Measurements from ENCODE around the gene CYSTM1. TPM values are rescaled to one million over a fixed set of nuclear protein-coding genes. Genes with fewer than 3 reads are reported as not detected.

Gene CYSTM1
- total and polyA plus RNA-seq, 2 donors (not counting 1 experiment from before 2014, with no cell fraction given) = 6.2 to 17.0 TPM

DNA sequence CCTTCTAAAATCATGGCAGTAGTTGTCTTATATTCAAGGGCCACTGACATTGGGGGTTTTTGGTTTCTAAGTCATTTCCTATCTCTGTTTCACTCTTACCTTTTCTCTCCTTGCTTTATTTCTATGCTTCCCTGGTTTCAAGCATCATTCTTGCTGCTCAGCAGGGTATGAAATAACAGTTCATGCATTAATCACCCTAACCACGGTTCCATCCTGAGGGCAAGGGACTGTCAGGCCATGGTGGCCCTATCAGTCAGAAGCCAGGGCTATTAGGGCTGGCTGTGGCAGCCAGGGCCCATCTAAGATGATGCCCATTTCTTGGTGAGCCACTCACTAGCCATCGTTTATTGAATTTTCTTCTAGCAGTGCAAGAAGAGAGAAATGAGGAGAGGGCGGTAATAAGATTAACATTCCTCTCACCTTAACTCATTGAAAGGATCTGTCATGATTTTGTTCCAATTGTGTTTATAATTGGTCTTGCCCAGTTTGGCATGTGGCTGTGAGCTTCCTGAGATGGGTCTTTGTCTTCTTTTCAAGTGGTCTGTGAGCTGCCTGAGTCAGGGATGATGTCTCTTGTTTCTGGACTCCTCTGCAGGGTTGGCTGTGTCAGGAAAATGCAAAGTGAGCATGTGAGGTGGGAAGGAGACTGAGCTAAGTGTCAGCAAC is 45.2 kb downstream of the CYSTM1 start:
- H3K79me2 ChIP-seq (ENCODE audit: control insufficient read depth, insufficient read depth, low read length) = no peaks in the 10 kb centered on the region
- CTCF ChIA-PET = interaction anchor here (1.2 kb wide), 1 partner anchor 23 kb away, joined by 3 read pairs; no protein-coding TSS in a partner anchor
- H4K20me1 ChIP-seq (ENCODE audit: control insufficient read depth, insufficient read depth, low read length, poor library complexity, severe bottlenecking) = no peaks in the 10 kb centered on the region
- Mint-ChIP-seq H3K27me3 (no peaks in the 10 kb centered on the region), H3K4me1 (no peaks in the 10 kb centered on the region), H3K9me3 (ENCODE audit: insufficient read depth) (no peaks in the 10 kb centered on the region), H3K27ac (no peak overlapping the region), H3K4me3 (no peak overlapping the region)
- no peak for TF ChIP-seq EZH2 (IDR thresholded peaks at IDR 0.05; ENCODE audit: borderline replicate concordance, insufficient read depth, low read depth, low read length, poor library complexity, severe bottlenecking)
- POLR2A ChIA-PET = no interaction called here
- no peaks in the 10 kb centered on the region for H3K4me1 ChIP-seq (ENCODE audit: control insufficient read depth in 2 of 2, insufficient read depth in 2 of 2, low read length in 2 of 2)
- H3K4me3 ChIP-seq (ENCODE audit: control extremely low read depth in 1 of 5, extremely low read depth in 1 of 5, insufficient read depth in 1 of 5, low read depth in 2 of 5, low read length in 4 of 5) = no peak overlapping the region
- H3K27ac ChIP-seq (ENCODE audit: low read length in 2 of 2) = no peak overlapping the region
- H3K4me2 ChIP-seq (replicated peaks; ENCODE audit: low read depth, low read length, poor library complexity, severe bottlenecking) = no peak overlapping the region
- DNase-seq (no peak), ATAC-seq (ENCODE audit: low read depth) (no peak)
- no peaks in the 10 kb centered on the region for H3K27me3 ChIP-seq (replicated peaks in 1 of 4; ENCODE audit: control extremely low read depth in 1 of 4, control insufficient read depth in 3 of 4, insufficient read depth in 4 of 4, low read length in 3 of 4)
- no peak overlapping the region for H2AFZ ChIP-seq (ENCODE audit: insufficient read depth, low read depth, low read length, poor library complexity, severe bottlenecking)
- WGBS (ENCODE audit: insufficient coverage) = 14% methylated on average over 1 of the region's 3 CpGs
- intact Hi-C loops (cut with micrococcal nuclease) = no loop called here
- no peaks in the 10 kb centered on the region for H3K9me3 ChIP-seq (ENCODE audit: control extremely low read depth in 1 of 3, control insufficient read depth in 2 of 3, insufficient read depth in 1 of 3, low read length in 2 of 3)
- no peak overlapping the region for H3K9ac ChIP-seq (ENCODE audit: low read length)
- H3K36me3 ChIP-seq (replicated peaks in 1 of 2; ENCODE audit: control extremely low read depth in 1 of 2, control insufficient read depth in 1 of 2, extremely low read depth in 1 of 2, insufficient read depth in 2 of 2, low read length in 1 of 2) = no peaks in the 10 kb centered on the region

DNA sequence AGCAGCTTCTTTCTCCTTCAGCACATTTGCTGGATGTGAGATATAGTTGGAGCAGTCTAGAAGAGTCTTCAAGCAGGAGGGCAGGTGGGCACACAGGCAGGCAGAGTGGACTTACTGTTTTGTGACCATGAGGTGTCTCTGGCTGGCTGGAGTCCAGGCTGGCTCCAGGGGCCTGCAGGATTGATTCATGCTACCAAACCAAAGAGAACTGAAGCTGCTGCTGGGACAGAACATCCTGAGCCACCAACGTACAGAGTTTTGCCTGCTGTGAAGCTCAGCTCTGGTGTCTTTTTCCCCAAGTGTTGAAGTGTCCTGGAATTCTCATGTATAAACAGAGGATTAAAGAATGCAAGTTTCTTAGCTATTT is 45.7 kb downstream of the CYSTM1 start:
- Mint-ChIP-seq H3K4me3 (no peak overlapping the region), H3K27ac (no peak overlapping the region), H3K4me1 (no peaks in the 10 kb centered on the region), H3K27me3 (no peaks in the 10 kb centered on the region), H3K9me3 (ENCODE audit: insufficient read depth) (no peaks in the 10 kb centered on the region)
- H3K36me3 ChIP-seq (replicated peaks in 1 of 2; ENCODE audit: control extremely low read depth in 1 of 2, control insufficient read depth in 1 of 2, extremely low read depth in 1 of 2, insufficient read depth in 2 of 2, low read length in 1 of 2) = no peaks in the 10 kb centered on the region
- no peak overlapping the region for H3K4me3 ChIP-seq (ENCODE audit: control extremely low read depth in 1 of 5, extremely low read depth in 1 of 5, insufficient read depth in 1 of 5, low read depth in 2 of 5, low read length in 4 of 5)
- POLR2A ChIA-PET = no interaction called here
- intact Hi-C loops (cut with micrococcal nuclease) = no loop called here
- H3K9me3 ChIP-seq (ENCODE audit: control extremely low read depth in 1 of 3, control insufficient read depth in 2 of 3, insufficient read depth in 1 of 3, low read length in 2 of 3) = no peaks in the 10 kb centered on the region
- DNase-seq (no peak), ATAC-seq (ENCODE audit: low read depth) (no peak)
- H3K27ac ChIP-seq (ENCODE audit: low read length in 2 of 2) = no peak overlapping the region
- no peak overlapping the region for H2AFZ ChIP-seq (ENCODE audit: insufficient read depth, low read depth, low read length, poor library complexity, severe bottlenecking)
- H4K20me1 ChIP-seq (ENCODE audit: control insufficient read depth, insufficient read depth, low read length, poor library complexity, severe bottlenecking) = no peaks in the 10 kb centered on the region
- TF ChIP-seq EZH2 (IDR thresholded peaks at IDR 0.05; ENCODE audit: borderline replicate concordance, insufficient read depth, low read depth, low read length, poor library complexity, severe bottlenecking) = no peak
- TF ChIP-seq, protein P1, sequence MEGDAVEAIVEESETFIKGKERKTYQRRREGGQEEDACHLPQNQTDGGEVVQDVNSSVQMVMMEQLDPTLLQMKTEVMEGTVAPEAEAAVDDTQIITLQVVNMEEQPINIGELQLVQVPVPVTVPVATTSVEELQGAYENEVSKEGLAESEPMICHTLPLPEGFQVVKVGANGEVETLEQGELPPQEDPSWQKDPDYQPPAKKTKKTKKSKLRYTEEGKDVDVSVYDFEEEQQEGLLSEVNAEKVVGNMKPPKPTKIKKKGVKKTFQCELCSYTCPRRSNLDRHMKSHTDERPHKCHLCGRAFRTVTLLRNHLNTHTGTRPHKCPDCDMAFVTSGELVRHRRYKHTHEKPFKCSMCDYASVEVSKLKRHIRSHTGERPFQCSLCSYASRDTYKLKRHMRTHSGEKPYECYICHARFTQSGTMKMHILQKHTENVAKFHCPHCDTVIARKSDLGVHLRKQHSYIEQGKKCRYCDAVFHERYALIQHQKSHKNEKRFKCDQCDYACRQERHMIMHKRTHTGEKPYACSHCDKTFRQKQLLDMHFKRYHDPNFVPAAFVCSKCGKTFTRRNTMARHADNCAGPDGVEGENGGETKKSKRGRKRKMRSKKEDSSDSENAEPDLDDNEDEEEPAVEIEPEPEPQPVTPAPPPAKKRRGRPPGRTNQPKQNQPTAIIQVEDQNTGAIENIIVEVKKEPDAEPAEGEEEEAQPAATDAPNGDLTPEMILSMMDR (IDR thresholded peaks at IDR 0.05) = no peak
- no peak overlapping the region for H3K9ac ChIP-seq (ENCODE audit: low read length)
- H3K4me2 ChIP-seq (replicated peaks; ENCODE audit: low read depth, low read length, poor library complexity, severe bottlenecking) = no peak overlapping the region
- 100% methylated on average over 1 of the region's 1 CpG for WGBS (ENCODE audit: insufficient coverage)
- CTCF ChIA-PET = interaction anchor here (1.2 to 1.4 kb wide), 2 partner anchors 22 to 131 kb away, joined by 3 to 5 read pairs; no protein-coding TSS in a partner anchor
- H3K27me3 ChIP-seq (replicated peaks in 1 of 4; ENCODE audit: control extremely low read depth in 1 of 4, control insufficient read depth in 3 of 4, insufficient read depth in 4 of 4, low read length in 3 of 4) = no peaks in the 10 kb centered on the region
- H3K79me2 ChIP-seq (ENCODE audit: control insufficient read depth, insufficient read depth, low read length) = no peaks in the 10 kb centered on the region
- H3K4me1 ChIP-seq (ENCODE audit: control insufficient read depth in 2 of 2, insufficient read depth in 2 of 2, low read length in 2 of 2) = no peaks in the 10 kb centered on the region

Data from B cell (primary cell).